Tongue (tissue), 2 donors: ENCODE measurements around the gene RFX6. TPM values are rescaled to one million over a fixed set of nuclear protein-coding genes. Genes with fewer than 3 reads are reported as not detected.

Source experiments
- DNase-seq: peaks from one replicate; pipeline ENCODE4 v3.0.0-alpha.2; 2015
- total RNA-seq: library from RNA; depleted of rRNA; stranded (reverse); fragments of >200 nt; gene quantifications from one replicate; pipeline ENCODE4 v1.2.3, GENCODE V29; 2014

The RFX6 gene
- total RNA-seq, 1 donor from 2014 or later = not detected

DNA sequence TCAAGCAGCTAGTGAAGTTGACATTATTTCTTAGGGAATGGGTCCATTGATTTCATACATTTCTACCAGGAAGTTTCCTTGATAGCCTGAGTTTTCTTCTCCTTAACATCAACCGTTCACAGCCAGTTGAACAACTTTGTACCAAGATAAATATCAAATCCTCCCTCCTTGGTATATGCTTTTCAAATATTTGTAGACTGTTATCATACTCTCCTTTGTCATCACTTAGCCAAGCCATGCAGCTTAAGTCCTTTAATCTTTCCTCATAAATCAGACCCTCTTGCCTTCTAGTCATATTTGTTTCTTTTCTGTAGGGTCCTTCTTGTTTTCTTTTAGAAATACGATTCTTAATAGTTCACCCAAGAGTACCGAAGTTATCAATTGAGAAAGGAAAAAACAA is 25.6 kb downstream of the RFX6 start:
- DNase-seq = no peak

DNA sequence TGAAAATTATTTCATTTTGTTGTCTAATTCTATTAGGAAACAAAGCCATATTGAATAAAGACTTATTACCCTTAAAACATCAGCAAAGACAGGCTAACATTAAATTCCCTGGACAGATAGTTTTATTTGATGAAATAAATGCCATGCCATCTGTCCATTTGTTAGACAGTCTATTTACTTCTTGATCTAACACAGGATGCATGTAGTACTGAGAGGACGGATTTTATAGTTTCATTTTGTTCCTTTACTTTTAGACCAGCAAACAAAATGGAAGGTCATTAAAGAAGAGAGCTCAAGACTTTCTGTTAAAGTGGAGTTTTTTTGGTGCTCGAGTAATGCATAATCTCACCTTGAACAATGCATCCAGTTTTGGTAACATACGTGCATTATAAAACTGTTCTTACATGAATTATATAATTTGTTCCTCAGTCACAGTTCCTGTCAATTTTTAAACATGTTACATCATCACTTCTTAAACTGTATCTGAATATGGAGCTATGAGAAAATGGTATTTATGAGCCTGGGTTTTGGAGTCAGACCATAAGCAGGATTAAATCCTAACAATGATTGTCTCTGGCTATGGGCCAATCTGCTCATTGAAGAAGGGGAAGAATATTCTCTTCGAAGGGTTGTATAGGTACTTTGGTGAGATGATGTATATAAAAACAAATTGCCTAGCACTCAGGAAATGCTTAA is 46.0 kb downstream of the RFX6 start:
- DNase-seq = no peak

DNA sequence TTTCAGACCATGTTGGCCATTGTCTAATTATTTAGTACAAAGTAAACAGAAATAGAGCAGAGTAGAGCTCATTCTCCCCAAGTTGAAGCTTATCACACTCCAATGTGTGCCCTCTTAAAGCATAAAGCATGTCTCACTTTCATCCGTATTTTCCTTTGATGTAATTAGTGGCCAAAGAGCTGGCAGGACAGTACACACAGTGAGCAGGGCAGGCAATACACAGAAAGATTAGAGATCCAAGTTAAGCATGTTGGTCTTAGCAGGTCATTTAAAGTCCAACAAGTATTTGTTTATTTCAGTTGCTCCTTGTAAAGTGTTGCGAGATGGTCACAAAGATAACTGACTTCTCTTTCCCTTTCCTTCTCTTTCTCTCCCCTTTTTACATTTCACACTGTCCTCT is 47.2 kb downstream of the RFX6 start:
- DNase-seq = no peak

DNA sequence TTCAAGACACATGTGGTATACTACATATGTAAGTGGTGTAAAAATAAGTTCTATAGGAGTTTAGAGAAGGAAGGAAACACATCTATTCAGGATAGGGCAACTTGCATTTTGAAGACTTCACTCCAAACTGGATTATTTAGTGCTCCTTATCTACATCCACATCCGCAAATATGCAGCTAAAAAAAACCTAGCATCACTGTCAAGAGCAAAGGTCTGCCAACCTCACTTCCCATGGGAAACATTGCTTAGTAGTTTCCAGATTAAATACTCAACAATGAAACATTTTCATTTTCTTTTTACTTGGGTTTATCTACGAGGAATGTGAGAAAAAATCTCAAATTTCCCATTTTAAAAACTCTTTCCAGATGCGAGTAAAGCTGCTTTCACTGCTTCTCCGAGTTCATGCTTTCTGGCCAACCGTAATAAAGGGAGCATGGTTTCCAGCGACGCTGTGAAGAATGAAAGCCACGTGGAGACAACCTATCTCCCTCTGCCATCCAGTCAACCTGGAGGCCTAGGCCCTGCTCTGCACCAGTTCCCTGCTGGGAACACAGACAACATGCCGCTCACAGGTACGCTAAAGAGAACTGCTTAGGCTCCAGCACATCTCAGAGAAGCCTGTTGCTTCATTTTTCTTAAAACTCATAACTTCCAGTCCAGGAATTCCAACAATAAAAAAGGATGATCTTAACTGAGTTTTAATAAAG is 48.2 kb downstream of the RFX6 start:
- no peak for DNase-seq

DNA sequence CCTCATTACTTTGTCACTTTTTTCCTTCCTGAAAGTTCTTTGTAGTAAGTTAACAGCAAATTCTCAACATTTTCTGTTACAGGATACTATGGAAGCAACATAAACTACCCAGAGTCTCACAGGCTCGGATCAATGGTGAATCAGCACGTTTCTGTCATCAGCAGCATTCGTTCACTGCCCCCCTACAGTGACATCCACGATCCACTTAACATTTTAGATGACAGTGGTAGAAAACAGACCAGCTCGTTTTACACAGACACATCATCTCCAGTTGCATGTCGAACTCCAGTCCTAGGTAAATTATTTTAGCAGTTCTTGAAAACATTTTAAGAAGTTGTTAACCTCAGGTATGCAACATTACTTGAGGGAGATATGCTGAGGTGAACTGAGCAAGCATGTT is 51.6 kb downstream of the RFX6 start:
- no peak for DNase-seq

DNA sequence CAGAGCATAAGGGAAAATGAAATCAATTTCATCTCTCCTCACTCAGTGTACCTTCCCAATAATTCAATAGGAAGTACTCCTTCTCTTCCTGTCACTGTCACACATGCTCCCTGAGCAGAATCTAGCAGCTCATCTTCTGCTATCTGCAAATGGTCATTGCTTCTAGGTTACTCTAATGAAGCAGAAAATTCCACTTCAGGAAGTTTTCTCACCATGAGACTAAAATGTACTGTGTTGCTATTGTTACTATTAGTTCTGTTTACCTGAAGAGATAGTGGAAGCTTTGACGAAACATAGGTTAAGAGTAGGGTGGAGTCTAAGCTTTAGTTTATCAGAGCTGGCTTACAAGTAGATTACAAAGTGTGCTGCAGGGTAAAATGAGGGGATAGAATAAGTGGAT is 52.8 kb downstream of the RFX6 start:
- DNase-seq = no peak

DNA sequence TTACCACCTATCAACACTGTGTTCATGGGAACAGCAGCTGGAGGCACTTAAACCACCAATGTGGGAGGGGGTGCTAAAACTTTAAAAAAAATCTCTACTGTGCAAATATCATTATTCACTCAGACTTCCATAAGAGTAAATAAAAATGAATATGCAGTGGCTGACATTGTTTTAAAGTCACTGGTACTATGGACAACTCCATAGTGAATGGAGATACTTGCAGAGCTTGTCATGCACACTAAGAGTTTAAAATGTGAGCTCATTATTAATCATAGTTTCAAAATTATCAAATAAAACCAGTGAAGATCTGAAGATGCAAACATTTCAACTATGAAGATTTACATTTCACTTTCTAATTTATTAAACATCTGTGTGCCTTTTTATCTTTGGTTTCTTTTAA is 54.4 kb downstream of the RFX6 start:
- DNase-seq = no peak

DNA sequence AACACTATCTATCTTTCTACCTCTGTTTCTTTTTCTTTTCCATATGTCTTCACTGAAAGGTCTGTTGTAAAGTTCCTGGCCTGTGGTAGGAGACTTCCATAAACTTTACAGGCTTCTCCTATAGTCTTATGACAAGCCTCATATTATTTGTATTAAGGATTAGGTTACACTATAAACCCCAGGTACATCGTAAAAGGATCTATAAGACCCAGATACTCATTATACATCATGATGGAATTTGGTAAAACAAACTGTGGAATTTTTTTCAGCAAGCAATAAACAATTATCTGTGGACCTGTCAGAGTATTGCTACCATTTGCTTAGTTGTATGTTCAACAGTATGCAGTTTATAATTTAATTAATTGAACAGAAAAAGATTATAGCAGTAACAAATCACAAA is 55.5 kb downstream of the RFX6 start:
- no peak for DNase-seq

DNA sequence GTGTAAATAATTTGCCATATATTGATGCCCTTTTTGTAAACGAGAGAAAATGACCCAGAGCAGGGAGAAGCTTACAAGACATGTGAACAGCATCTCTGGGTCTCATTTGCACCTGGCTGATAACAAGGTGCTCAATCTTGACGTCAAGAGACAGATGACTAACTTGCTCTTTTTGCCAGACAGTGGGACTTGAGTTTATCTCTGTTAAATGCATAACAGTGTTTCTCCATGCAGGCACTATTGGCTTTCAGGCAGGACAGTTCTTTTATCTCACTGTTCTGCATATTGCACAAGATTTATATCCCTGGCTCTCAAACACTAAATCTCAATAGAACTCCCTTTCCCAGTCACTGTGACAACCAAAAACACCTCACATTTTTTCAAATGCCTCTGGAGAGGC is 56.4 kb downstream of the RFX6 start:
- no peak for DNase-seq

DNA sequence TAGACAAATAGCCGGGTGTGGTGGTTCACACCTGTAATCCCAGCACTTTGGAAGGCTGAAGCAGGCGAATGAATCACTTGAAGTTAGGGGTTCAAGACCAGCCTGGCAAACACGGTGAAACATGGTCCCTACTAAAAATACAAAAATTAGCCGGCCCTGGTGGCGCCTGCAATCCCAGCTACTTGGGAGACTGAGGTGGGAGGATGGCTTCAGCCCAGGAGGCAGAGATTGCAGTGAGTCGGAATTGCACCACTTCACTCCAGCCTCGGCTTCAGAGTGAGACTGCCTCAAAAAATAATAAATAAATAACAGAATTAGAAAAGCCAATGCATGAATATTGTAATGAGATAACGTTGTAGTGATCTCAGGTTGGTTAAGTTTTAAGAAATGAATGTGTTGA is 61.3 kb downstream of the RFX6 start:
- DNase-seq = no peak

DNA sequence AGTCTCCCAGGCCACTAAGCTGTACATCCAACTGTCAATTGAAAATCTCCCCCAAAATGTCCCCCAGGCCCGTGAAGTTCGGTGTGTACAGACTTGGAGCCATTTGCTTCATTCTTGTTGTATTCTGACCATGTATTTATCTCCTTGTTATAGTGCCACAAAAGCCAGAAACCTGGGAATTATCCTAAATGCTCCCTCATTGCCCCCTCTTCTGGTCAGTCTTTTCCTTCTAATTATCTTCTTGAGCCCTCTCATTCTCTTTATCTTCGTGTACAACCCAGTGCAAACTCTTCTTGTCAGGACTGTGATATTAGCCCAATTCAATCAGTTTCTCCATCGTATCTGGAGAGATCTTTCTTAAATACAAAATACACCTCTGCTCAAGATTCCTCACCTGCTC is 64.7 kb downstream of the RFX6 start:
- no peak for DNase-seq

DNA sequence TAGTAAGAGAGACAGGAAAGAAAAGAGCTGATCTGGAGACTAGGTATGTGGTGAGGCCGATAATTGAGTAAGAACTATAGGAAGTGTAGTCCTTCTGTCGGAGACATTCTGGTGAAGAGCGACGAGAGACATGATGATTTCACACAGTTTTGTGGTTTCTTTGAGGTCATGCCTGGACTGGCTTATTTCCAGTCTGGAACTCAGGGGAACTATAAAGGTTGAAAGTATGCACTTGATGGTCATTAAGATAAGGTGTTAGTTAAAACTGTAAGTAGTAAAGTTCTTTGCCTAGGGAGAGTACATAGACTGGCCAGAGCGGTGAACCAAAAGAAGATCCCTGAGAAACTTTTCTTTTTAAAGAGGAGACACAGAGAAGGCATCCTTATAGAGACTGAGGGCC is 68.8 kb downstream of the RFX6 start:
- no peak for DNase-seq

DNA sequence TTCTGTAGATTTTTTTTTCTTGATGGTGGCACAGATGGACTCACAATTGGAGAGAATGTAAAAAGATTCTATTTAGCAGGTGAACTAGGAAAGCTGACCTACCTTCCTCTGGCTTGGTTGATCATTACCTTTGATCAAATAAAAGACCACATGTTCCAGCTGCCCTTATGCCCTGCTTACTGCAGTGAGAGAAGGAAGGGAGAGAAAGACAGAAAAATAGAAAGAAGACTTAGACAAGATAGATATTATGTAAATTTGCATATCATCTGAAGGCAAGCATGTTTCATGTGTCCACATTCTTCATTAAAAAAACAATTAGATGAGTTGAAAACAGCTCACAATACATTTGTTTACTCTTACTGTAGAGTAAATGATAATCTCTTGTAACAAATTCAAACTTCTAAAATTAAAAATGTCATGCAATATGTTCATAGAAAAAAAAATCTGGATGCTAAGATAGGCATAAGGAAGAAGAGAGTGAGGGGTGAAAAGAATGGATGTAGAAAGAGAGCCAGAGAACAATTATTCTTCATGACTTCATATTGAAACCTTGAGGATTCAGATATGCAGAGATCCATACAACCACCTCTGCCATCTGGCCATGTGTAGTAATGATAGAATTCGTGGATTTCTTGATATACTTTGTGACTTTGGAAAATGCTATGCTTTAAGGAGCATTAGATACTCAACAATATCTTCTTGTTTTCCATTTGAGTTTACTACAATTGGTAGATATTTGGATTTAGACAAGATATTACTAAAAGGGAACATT is 71.7 kb downstream of the RFX6 start:
- DNase-seq = no peak

DNA sequence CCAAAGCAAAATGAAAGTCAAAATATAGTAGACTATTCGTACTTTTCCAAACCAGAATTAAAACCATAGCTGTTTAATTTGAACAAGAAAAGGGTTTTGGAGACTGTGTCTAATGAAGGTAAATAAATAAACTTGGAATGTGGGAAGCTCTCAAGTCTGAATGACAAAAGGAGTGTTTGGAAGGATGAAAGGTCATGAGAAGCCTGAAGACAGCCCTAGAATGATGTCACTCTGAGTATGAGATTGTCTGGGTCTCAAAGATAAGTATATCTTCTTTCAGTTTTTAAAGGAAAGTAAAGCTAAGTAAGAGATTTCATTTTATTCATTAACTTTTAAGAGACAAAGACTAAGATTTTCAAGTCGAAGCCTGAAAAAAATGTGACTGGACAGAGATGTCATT is 72.9 kb downstream of the RFX6 start:
- no peak for DNase-seq

DNA sequence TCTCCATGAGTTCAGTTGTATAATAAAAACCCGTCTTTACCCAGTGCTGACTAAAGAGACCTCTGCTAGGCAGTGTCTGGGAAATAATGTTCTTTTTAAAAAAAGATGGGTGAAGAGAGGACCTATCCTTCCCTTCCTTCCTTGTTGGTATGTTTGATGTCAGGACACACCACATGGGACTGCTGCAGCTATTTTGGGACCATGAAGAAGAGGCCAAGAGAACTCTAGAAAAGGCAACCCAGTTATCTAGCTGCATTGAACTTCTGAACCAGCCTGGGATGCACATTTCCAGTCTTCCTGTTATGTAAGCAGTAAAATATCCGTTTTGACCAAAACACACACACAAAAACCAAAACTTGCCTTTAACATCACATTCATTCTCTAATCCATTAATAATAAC is 77.3 kb downstream of the RFX6 start:
- DNase-seq = no peak

DNA sequence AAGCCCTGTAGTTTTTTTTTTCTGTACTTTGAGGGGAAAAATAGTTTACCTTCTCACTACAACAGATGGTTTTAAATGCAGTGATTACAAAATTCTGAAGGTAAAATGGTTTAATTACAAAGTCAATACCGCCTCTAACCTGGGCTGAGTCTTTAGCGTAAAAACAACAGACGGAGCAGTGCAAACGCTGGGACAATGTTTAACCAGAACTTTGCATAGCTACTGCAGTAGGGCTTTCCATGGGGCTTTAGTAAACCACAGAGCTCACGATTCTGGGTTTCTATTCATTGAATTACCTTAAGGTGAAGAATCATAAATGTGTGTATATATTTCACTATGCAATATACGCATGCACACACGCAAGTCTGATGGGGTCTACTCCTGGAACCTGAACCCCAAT is 77.9 kb downstream of the RFX6 start:
- no peak for DNase-seq

DNA sequence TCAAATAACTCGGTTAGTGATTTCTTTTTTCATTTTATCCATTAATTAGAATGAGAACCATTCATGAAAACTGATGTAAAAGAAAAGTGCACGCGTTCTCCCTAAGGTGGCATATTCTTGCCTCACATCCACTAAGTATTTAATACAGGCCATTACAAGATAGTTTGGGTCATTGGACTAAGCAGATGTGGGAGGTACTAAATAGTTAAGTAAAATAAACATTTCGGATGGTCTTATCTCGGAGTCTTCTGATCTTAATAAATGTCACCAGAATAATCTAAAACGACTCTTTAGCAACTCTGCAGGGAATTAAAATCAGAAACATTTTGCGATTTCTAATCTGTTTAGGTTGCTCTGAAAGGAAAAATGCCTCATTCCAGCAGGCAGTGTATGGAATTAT is 78.7 kb downstream of the RFX6 start:
- DNase-seq = no peak

DNA sequence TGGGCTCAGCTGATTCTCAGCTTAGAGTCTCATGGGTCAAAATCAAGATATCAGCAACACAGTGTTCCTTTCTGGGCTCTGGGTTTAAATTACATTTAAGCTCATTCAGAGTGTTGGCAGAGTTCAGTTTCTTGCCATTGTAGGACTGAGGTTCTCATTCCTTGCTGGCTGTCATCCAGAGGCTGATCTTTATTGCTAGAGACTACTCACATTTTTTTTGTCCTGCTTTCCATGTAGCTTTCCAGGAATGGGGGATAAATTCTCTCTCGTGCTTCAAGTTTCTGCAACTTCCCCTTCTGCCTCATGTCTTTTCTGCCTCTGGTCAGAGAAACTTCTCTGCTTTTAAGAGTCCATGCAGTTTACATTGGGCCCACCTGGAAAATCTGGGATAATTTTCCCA is 86.9 kb downstream of the RFX6 start:
- DNase-seq = no peak

DNA sequence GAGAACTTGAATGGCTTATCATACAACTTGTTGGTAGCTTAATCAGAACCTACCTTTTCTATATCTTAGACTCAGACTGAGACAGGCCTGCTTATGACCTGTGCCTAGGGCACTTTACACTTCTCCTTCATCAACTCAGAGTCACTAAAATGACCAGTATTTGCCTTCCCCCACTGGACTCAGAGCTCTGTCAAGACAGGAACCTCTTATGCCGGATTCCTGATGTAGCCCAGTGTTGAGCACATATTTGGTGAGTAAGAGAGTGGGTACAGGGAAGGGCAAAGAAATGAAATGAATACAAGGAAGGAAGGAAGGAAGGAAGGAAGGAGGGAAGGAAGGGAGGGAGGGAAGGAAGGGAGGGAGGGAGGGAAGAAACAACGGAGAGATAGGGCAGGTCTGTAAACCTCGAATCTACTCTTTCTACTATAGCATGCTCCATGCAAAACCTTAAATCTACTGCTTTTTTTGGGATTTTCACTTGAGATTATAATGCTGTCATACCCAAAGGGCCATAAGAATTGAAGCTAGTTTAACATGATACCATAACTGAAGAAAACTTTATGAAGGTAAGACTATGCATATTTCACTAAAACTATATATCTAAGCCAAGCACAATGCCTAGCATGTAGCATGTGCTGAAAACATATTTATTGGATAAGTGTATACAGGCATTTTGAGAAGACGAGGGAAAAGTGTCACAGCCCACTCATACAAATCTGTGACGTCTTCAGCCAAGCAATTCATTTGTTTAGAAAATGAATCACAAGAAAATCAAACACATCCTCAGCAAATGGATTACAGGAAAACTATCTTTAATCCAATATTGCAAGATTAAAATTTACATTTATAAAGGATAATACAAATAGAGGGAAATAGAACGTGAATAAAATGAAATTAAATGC is 89.9 kb downstream of the RFX6 start:
- DNase-seq = no peak

DNA sequence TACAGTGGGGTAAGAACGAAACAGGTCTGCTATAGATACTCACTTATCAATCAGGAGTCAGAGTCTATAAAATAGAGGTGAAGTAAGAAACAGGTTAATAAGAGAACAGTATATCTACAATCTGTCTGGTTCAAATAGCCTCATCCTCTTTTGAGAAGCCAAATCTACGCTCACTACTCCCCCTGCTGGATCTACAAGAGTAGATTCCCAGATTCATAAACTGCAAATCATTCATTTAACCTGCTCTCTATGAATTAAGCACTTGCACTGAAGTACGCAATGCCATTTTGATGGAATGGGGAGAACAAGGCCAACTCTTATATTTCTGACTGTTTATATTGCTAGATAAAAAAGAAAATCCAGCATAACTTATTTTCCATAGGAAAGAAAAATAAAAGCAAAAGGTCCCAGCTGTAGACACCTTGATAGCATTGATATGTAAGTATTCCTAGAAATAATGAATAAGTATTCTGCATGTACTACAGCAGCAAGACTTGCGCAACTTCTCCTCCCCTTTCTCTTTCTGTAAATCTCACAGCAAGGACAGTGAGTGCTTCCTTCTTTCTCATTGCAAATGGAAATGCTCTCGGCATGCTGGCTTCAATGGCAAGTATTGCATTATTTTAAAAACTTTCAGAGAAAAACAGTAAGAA is 92.3 kb downstream of the RFX6 start:
- DNase-seq = peak; percentile 74

DNA sequence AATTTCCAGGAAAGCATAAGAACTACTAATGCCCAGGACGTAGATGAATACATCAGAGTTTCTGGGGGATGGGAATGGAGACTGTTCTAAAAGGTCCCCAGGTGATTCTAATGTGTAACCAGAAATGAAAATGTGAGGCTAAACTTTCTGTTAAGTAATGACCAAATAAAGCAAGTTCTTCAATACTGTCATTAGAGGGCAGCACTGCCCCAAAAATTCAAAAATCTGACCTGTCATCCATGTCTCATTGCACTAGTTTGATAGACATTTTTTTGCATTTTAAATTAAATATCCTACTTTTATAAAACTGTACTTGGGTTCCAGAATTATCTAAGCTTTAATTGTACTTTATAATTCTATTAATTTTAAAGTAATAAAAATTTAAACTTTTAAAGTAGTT is 94.9 kb downstream of the RFX6 start:
- DNase-seq = peak; percentile 82

DNA sequence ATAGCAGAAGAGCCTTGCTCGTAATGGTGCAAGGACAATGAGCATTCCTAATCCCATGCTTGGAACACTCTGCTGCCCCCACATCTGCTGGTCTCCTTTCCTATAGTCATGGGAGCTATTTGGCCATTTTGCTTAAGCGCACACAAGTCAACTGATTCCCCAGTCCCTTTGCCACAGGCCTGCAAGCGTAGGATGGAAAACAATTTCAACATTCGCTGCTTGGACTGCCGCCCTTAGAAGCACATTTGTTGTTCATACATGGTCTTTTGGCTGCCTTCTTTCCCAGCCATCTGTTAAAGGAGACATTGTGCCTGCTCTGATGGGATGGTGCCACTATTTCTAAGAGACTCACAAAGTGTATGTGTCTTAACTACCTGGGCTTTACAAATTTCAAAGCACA is 96.9 kb downstream of the RFX6 start:
- DNase-seq = peak; percentile 82
